Measurements from ENCODE around the gene KIF1A.

KIF1A gene

GRCh38 chr2:240819858-240820606 lies at the start of gene KIF1A:
TSS of gene KIF1A (minus strand) at chr2:240820219. CDS start at chr2:240797752, 22,467 bp downstream.
- DNase-seq (ENCODE audit: low read depth), result no peak
- H3K4me3 ChIP-seq (ENCODE audit: low read length), result peak within 1 kb of the TSS; percentile 57

GRCh38 chr2:240869109-240869955 lies 49.3 kb upstream of the KIF1A start:
- H3K4me3 ChIP-seq (ENCODE audit: low read length), result no peak overlapping the region
- no peak for TF ChIP-seq CTCF (conservative IDR thresholded peaks at IDR 0.05; ENCODE audit: low read depth, low read length)
- DNase-seq (ENCODE audit: low read depth), result no peak

More at GRCh38 chr2:240819858-240820606, at the start of gene KIF1A:
- TF ChIP-seq CTCF (conservative IDR thresholded peaks at IDR 0.05; ENCODE audit: low read depth, low read length), result no peak

GRCh38 chr2:240868286-240869108 lies 48.5 kb upstream of the KIF1A start, which contains the start of gene AGXT:
TSS of gene AGXT (plus strand) at chr2:240868824. CDS start at chr2:240868866, 42 bp downstream.
- no peak within 1 kb of the TSS for H3K4me3 ChIP-seq (ENCODE audit: low read length)
- DNase-seq (ENCODE audit: low read depth), result no peak
- no peak for TF ChIP-seq CTCF (conservative IDR thresholded peaks at IDR 0.05; ENCODE audit: low read depth, low read length)

- TF ChIP-seq CTCF (conservative IDR thresholded peaks at IDR 0.05; ENCODE audit: low read depth, low read length), result no peak
- DNase-seq (ENCODE audit: low read depth), result no peak
Observed at GRCh38 chr2:240865391-240865790, 45.4 kb upstream of the KIF1A start.

GRCh38 chr2:240864475-240864874 lies 44.5 kb upstream of the KIF1A start:
- TF ChIP-seq CTCF (conservative IDR thresholded peaks at IDR 0.05; ENCODE audit: low read depth, low read length), result no peak
- no peak for DNase-seq (ENCODE audit: low read depth)
- H3K4me3 ChIP-seq (ENCODE audit: low read length), result no peak overlapping the region

More at GRCh38 chr2:240865391-240865790, 45.4 kb upstream of the KIF1A start:
- no peak overlapping the region for H3K4me3 ChIP-seq (ENCODE audit: low read length)

GRCh38 chr2:240861547-240861946 lies 41.5 kb upstream of the KIF1A start:
- no peak for DNase-seq (ENCODE audit: low read depth)
- no peak for TF ChIP-seq CTCF (conservative IDR thresholded peaks at IDR 0.05; ENCODE audit: low read depth, low read length)
- H3K4me3 ChIP-seq (ENCODE audit: low read length), result no peak overlapping the region
